Mesenchymal stem cell (in vitro differentiated cells and primary cell): Measurements from ENCODE around the gene TRAFD1.
A peak's percentile ranks its signal among the peaks of the same experiment; 100 is the strongest.

Experiments
- DNase-seq: peaks from one replicate; pipeline ENCODE4 v3.0.0-alpha.2; 2013
- H2AFZ ChIP-seq: one replicate; pipeline ENCODE4 v1.6.1; 2013; ENCODE audit warnings: low read depth, mild to moderate bottlenecking, control low read depth, inconsistent platforms, low read length, moderate library complexity
- H2AK5ac ChIP-seq: 2 replicates; pipeline ENCODE4 v1.6.1; 2013; ENCODE audit warnings: low read length, moderate library complexity, mild to moderate bottlenecking, inconsistent platforms; ENCODE audit not compliant: severe bottlenecking
- H2BK120ac ChIP-seq: one replicate; pipeline ENCODE4 v1.6.1; 2013; ENCODE audit warnings: low read depth, mild to moderate bottlenecking, inconsistent platforms, low read length, moderate library complexity
- H2BK12ac ChIP-seq, 2 experiments: one replicate each; pipeline ENCODE4 v1.6.1; 2013; ENCODE audit warnings: inconsistent platforms in 2 of 2, low read length in 2 of 2, mild to moderate bottlenecking in 2 of 2, moderate library complexity in 2 of 2, control low read depth in 1 of 2
- H2BK15ac ChIP-seq: one replicate; pipeline ENCODE4 v1.6.1; 2013; ENCODE audit warnings: mild to moderate bottlenecking, low read depth, inconsistent platforms; ENCODE audit not compliant: poor library complexity, severe bottlenecking
- H2BK5ac ChIP-seq: 2 replicates; pipeline ENCODE4 v1.6.1; 2013; ENCODE audit warnings: low read depth, mild to moderate bottlenecking, low read length, control low read depth, inconsistent platforms; ENCODE audit not compliant: poor library complexity, severe bottlenecking
- H3K14ac ChIP-seq, 2 experiments: one replicate each; pipeline ENCODE4 v1.6.1; 2013; ENCODE audit warnings: inconsistent platforms in 2 of 2, low read length in 2 of 2, control low read depth in 1 of 2, mild to moderate bottlenecking in 1 of 2, moderate library complexity in 1 of 2
- H3K18ac ChIP-seq, 2 experiments: one replicate each; pipeline ENCODE4 v1.6.1; 2013; ENCODE audit warnings: inconsistent platforms in 2 of 2, low read length in 2 of 2, control low read depth in 1 of 2, low read depth in 1 of 2, mild to moderate bottlenecking in 1 of 2
- H3K23ac ChIP-seq, 2 experiments: one replicate each; pipeline ENCODE4 v1.6.1; 2013; ENCODE audit warnings: inconsistent platforms in 2 of 2, low read length in 2 of 2, mild to moderate bottlenecking in 2 of 2, moderate library complexity in 2 of 2, control low read depth in 1 of 2
- H3K27ac ChIP-seq: 2 replicates; pipeline ENCODE4 v1.5.1; 2013; ENCODE audit warnings: mild to moderate bottlenecking, moderate library complexity, low read length, control low read depth, inconsistent platforms; ENCODE audit not compliant: poor library complexity, severe bottlenecking
- H3K27me3 ChIP-seq, 2 experiments: 2 replicates each; pipeline versions ENCODE4 v1.6.1 to v1.7.0; 2013; ENCODE audit warnings: low read length in 2 of 2, mild to moderate bottlenecking in 2 of 2, moderate library complexity in 2 of 2, control low read depth in 1 of 2, inconsistent platforms in 1 of 2; ENCODE audit not compliant: control insufficient read depth in 1 of 2, insufficient read depth in 1 of 2
- H3K36me3 ChIP-seq, 2 experiments: 2 replicates each; pipeline versions ENCODE4 v1.6.1 to v1.7.0; 2013; ENCODE audit warnings: low read length in 2 of 2, control low read depth in 1 of 2, inconsistent platforms in 1 of 2, low read depth in 1 of 2, mild to moderate bottlenecking in 1 of 2; ENCODE audit not compliant: insufficient read depth in 2 of 2, control insufficient read depth in 1 of 2
- H3K4ac ChIP-seq, 2 experiments: one replicate each; pipeline ENCODE4 v1.6.1; 2013; ENCODE audit warnings: inconsistent platforms in 2 of 2, low read length in 2 of 2, mild to moderate bottlenecking in 2 of 2, moderate library complexity in 2 of 2, control low read depth in 1 of 2, low read depth in 1 of 2
- H3K4me1 ChIP-seq: 2 replicates; pipeline ENCODE4 v1.6.1; 2013; ENCODE audit warnings: low read depth, low read length, control low read depth; ENCODE audit not compliant: control insufficient read depth, insufficient read depth
- H3K4me2 ChIP-seq: 2 replicates; pipeline ENCODE4 v1.6.1; 2013; ENCODE audit warnings: low read length, mild to moderate bottlenecking, inconsistent platforms; ENCODE audit not compliant: poor library complexity, severe bottlenecking
- H3K4me3 ChIP-seq, 2 experiments: 2 replicates each; pipeline versions ENCODE4 v1.5.1 to v1.7.0; 2013; ENCODE audit warnings: low read length in 2 of 2, mild to moderate bottlenecking in 2 of 2, control low read depth in 1 of 2, low read depth in 1 of 2; ENCODE audit not compliant: insufficient read depth in 1 of 2
- H3K79me1 ChIP-seq: replicated peaks from 2 replicates; pipeline ENCODE4 v1.6.1; 2013; ENCODE audit warnings: mild to moderate bottlenecking, control low read depth, low read length, inconsistent platforms; ENCODE audit not compliant: poor library complexity, severe bottlenecking
- H3K9ac ChIP-seq: 2 replicates; pipeline ENCODE4 v1.7.0; 2013; ENCODE audit warnings: mild to moderate bottlenecking, low read length, moderate library complexity
- H3K9me3 ChIP-seq: 2 replicates; pipeline ENCODE4 v1.7.0; 2013; ENCODE audit warnings: mild to moderate bottlenecking, low read length; ENCODE audit not compliant: control insufficient read depth
- H4K8ac ChIP-seq: one replicate; pipeline ENCODE4 v1.6.1; 2013; ENCODE audit warnings: inconsistent platforms, mild to moderate bottlenecking, low read length, moderate library complexity
- H4K91ac ChIP-seq: one replicate; pipeline ENCODE4 v1.6.1; 2013; ENCODE audit warnings: mild to moderate bottlenecking, low read length, inconsistent platforms
- WGBS: methylation state at CpG from one replicate; pipeline ENCODE4 v1.1.7; 2013; ENCODE audit warnings: mixed read lengths; 5-methylcytosine and 5-hydroxymethylcytosine counted together

Gene TRAFD1

DNA sequence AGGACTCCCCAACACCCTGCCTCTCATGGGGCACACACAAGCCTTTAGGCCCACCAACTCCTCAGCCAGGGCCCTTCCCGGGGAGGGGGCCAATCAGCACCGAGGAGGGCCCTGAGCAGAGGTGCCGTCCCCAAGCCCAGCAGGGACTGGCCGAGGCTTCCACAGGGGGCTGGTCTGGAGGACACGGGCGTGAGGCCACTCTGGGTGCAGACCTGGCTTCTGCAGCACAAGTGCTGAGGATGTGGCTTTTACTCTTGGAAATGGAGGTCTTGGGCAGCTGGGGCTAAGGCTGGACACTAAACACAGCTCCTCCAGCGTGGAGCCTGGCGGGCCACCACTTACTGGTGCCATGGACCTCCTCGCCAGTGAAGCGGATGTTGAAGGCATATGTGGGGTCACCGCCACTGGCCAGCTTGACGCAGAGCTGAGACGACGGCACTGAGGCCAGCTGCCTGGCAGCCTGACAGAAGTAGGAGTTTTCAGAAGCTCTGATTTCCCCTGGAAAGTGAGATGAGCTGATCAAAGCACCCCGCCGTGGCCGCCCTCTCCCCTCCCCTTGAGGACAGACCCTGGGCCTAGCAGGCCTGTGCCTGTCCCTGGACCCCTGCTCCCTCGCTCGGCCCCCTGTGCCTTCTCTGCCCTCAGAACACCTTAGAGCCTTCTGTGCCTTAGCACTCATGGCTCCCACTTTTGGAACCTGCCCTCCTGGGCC, 44.0 kb downstream of the TRAFD1 start:
- Histone ChIP-seq H3K14ac (no peak overlapping the region), H2AK5ac (no peak overlapping the region), H3K4me3 (no peak overlapping the region), H3K27me3 (no peaks in the 10 kb centered on the region), H3K4me2 (no peak overlapping the region), H3K18ac (no peak overlapping the region), H3K27ac (no peak overlapping the region), H2BK15ac (no peak overlapping the region), H4K91ac (no peak overlapping the region), H2BK5ac (no peak overlapping the region), H2AFZ (no peak overlapping the region), H3K4ac (no peak overlapping the region), H4K8ac (peak overlapping the region; percentile 4), H3K4me1 (no peaks in the 10 kb centered on the region), H3K36me3 (peaks cover 24 to 74% of the 10 kb centered on the region in 2 experiments), H3K9me3 (no peaks in the 10 kb centered on the region), H3K23ac (no peak overlapping the region), H2BK12ac (no peak overlapping the region), H3K9ac (no peak overlapping the region), H3K79me1 (no peaks in the 10 kb centered on the region), H2BK120ac (no peak overlapping the region)
- DNase-seq: no peak
- WGBS: 95% methylated on average over 19 of the region's 19 CpGs

- H3K14ac ChIP-seq: no peak overlapping the region
- H3K4me1 ChIP-seq: no peaks in the 10 kb centered on the region
- H3K4me3 ChIP-seq: no peak overlapping the region
- no peak overlapping the region for H2AK5ac ChIP-seq
- no peaks in the 10 kb centered on the region for H3K79me1 ChIP-seq
- H3K4me2 ChIP-seq: no peak overlapping the region
- H3K27ac ChIP-seq: no peak overlapping the region
- no peak overlapping the region for H3K9ac ChIP-seq
- DNase-seq: no peak
- peaks cover 28 to 80% of the 10 kb centered on the region in 2 experiments for H3K36me3 ChIP-seq
- no peak overlapping the region for H3K18ac ChIP-seq
- H3K4ac ChIP-seq: no peak overlapping the region
- no peaks in the 10 kb centered on the region for H3K9me3 ChIP-seq
- no peak overlapping the region for H2AFZ ChIP-seq
- H2BK5ac ChIP-seq: no peak overlapping the region
- 94% methylated on average over 7 of the region's 7 CpGs for WGBS
- H2BK12ac ChIP-seq: no peak overlapping the region
- H3K23ac ChIP-seq: no peak overlapping the region
- no peaks in the 10 kb centered on the region for H3K27me3 ChIP-seq
- no peak overlapping the region for H2BK15ac ChIP-seq
- no peak overlapping the region for H2BK120ac ChIP-seq
- no peak overlapping the region for H4K91ac ChIP-seq
- no peak overlapping the region for H4K8ac ChIP-seq
Observed at GRCh38 chr12:112169966-112170365, 44.6 kb downstream of the TRAFD1 start.

GRCh38 chr12:112170376-112170775, 45.0 kb downstream of the TRAFD1 start:
- H3K79me1 ChIP-seq: no peaks in the 10 kb centered on the region

GRCh38 chr12:112170971-112171596, 45.7 kb downstream of the TRAFD1 start:
- Histone ChIP-seq H4K91ac (no peak overlapping the region), H3K27me3 (no peaks in the 10 kb centered on the region), H3K9ac (no peak overlapping the region), H2BK15ac (no peak overlapping the region), H3K18ac (no peak overlapping the region), H3K4me2 (no peak overlapping the region), H3K9me3 (no peaks in the 10 kb centered on the region), H2AK5ac (no peak overlapping the region), H3K4ac (no peak overlapping the region), H3K14ac (no peak overlapping the region), H3K23ac (no peak overlapping the region), H2BK5ac (no peak overlapping the region), H3K36me3 (peaks cover 39 to 86% of the 10 kb centered on the region in 2 experiments), H3K4me3 (no peak overlapping the region), H2AFZ (no peak overlapping the region), H3K79me1 (no peaks in the 10 kb centered on the region), H2BK12ac (no peak overlapping the region), H4K8ac (no peak overlapping the region), H3K27ac (no peak overlapping the region), H3K4me1 (no peaks in the 10 kb centered on the region), H2BK120ac (no peak overlapping the region)
- WGBS: 98% methylated on average over 16 of the region's 17 CpGs
- no peak for DNase-seq

More at GRCh38 chr12:112170376-112170775, 45.0 kb downstream of the TRAFD1 start:
- no peak overlapping the region for H2AK5ac ChIP-seq
- no peaks in the 10 kb centered on the region for H3K27me3 ChIP-seq
- H3K4me2 ChIP-seq: no peak overlapping the region
- no peaks in the 10 kb centered on the region for H3K4me1 ChIP-seq
- H2BK5ac ChIP-seq: no peak overlapping the region
- 84% methylated on average over 6 of the region's 8 CpGs for WGBS
- no peak overlapping the region for H3K23ac ChIP-seq
- H4K8ac ChIP-seq: no peak overlapping the region
- no peak overlapping the region for H3K4ac ChIP-seq
- H3K4me3 ChIP-seq: no peak overlapping the region
- H3K9ac ChIP-seq: no peak overlapping the region
- H3K14ac ChIP-seq: no peak overlapping the region
- H3K27ac ChIP-seq: no peak overlapping the region
- H2BK120ac ChIP-seq: no peak overlapping the region
- peaks cover 32 to 84% of the 10 kb centered on the region in 2 experiments for H3K36me3 ChIP-seq
- no peaks in the 10 kb centered on the region for H3K9me3 ChIP-seq
- no peak overlapping the region for H3K18ac ChIP-seq
- no peak for DNase-seq
- H4K91ac ChIP-seq: no peak overlapping the region
- H2AFZ ChIP-seq: no peak overlapping the region
- no peak overlapping the region for H2BK12ac ChIP-seq
- H2BK15ac ChIP-seq: no peak overlapping the region
